ENCODE results near the gene MCF2L. TPM values are rescaled to one million over a fixed set of nuclear protein-coding genes. Genes with fewer than 3 reads are reported as not detected.

The MCF2L gene
- total RNA-seq, 2 experiments from 2014 or later = 13.0 to 13.5 TPM

DNA sequence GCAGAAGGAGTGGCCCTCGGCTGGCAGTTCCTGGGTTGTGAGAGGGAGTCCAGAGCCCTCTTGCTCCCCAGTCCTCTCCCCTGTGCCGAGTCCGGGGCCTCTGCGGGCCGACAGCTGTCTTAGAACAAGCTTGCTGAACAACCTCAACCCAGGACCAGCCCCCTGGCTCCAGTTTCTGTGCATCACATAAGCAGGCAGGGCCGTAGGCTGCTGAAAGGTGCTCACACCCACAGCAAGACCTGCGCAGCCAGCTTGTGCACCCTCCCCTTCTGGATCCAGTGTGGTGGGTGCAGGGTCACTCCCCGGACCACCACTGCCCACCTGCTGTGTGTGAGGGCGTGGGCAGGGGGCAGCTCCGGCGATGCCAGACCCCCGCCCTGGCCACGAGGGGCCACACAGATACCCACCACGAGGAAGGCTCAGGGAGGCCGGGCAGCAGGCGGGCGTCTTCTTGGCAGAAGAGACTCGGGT is 111.4 kb downstream of the MCF2L start:
- H3K27me3 ChIP-seq (ENCODE audit: control insufficient read depth in 1 of 2, insufficient read depth in 2 of 2, low read length in 2 of 2) = no peaks in the 10 kb centered on the region
- no peak for DNase-seq

GRCh38 chr13:113080901-113081521 is 112.0 kb downstream of the MCF2L start:
- POLR2A ChIA-PET = no interaction called here
- DNase-seq (no peak), ATAC-seq (ENCODE audit: poor library complexity) (no peak)
- H3K4me3 ChIP-seq (ENCODE audit: low read length) = no peak overlapping the region
- no peaks in the 10 kb centered on the region for H3K4me1 ChIP-seq (ENCODE audit: insufficient read depth, low read length)
- TF ChIP-seq CTCF (IDR thresholded peaks at IDR 0.05) = no peak
- H3K27me3 ChIP-seq (ENCODE audit: control insufficient read depth in 1 of 2, insufficient read depth in 2 of 2, low read length in 2 of 2) = no peaks in the 10 kb centered on the region
- peaks cover 0 to 5% of the 10 kb centered on the region in 2 experiments for H3K9me3 ChIP-seq (ENCODE audit: control insufficient read depth in 1 of 2, insufficient read depth in 1 of 2, low read length in 2 of 2)
- CTCF ChIA-PET = no interaction called here
- no peaks in the 10 kb centered on the region for H3K36me3 ChIP-seq (ENCODE audit: insufficient read depth, low read length)
- no peak overlapping the region for H3K27ac Mint-ChIP-seq
- H3K4me1 Mint-ChIP-seq (ENCODE audit: low read depth) = no peaks in the 10 kb centered on the region
- no peak overlapping the region for H3K27ac ChIP-seq (ENCODE audit: low read depth in 1 of 2, low read length in 2 of 2)
- intact Hi-C loops (cut with DNase I, micrococcal nuclease) = no loop called here
- no peak overlapping the region for H3K4me3 Mint-ChIP-seq
- no peaks in the 10 kb centered on the region for H3K9me3 Mint-ChIP-seq
- no peaks in the 10 kb centered on the region for H3K27me3 Mint-ChIP-seq
- H3K36me3 Mint-ChIP-seq (ENCODE audit: low read depth) = peaks cover 4% of the 10 kb centered on the region

More for the DNA sequence above, 111.4 kb downstream of the MCF2L start:
- H3K9me3 Mint-ChIP-seq = no peaks in the 10 kb centered on the region
- Histone ChIP-seq H3K36me3 (ENCODE audit: insufficient read depth, low read length) (no peaks in the 10 kb centered on the region), H3K4me1 (ENCODE audit: insufficient read depth, low read length) (no peaks in the 10 kb centered on the region), H3K9me3 (ENCODE audit: control insufficient read depth in 1 of 2, insufficient read depth in 1 of 2, low read length in 2 of 2) (peaks cover 0 to 5% of the 10 kb centered on the region in 2 experiments), H3K27ac (ENCODE audit: low read depth in 1 of 2, low read length in 2 of 2) (no peak overlapping the region), H3K4me3 (ENCODE audit: low read length) (no peak overlapping the region)
- no peak for TF ChIP-seq CTCF (IDR thresholded peaks at IDR 0.05)
- peaks cover 10% of the 10 kb centered on the region for H3K36me3 Mint-ChIP-seq (ENCODE audit: low read depth)
- no peak for ATAC-seq (ENCODE audit: poor library complexity)
- no peaks in the 10 kb centered on the region for H3K4me1 Mint-ChIP-seq (ENCODE audit: low read depth)
- no peaks in the 10 kb centered on the region for H3K27me3 Mint-ChIP-seq
- CTCF ChIA-PET = no interaction called here
- POLR2A ChIA-PET = no interaction called here
- H3K4me3 Mint-ChIP-seq = no peak overlapping the region
- intact Hi-C loops (cut with DNase I, micrococcal nuclease) = no loop called here
- no peak overlapping the region for H3K27ac Mint-ChIP-seq

DNA sequence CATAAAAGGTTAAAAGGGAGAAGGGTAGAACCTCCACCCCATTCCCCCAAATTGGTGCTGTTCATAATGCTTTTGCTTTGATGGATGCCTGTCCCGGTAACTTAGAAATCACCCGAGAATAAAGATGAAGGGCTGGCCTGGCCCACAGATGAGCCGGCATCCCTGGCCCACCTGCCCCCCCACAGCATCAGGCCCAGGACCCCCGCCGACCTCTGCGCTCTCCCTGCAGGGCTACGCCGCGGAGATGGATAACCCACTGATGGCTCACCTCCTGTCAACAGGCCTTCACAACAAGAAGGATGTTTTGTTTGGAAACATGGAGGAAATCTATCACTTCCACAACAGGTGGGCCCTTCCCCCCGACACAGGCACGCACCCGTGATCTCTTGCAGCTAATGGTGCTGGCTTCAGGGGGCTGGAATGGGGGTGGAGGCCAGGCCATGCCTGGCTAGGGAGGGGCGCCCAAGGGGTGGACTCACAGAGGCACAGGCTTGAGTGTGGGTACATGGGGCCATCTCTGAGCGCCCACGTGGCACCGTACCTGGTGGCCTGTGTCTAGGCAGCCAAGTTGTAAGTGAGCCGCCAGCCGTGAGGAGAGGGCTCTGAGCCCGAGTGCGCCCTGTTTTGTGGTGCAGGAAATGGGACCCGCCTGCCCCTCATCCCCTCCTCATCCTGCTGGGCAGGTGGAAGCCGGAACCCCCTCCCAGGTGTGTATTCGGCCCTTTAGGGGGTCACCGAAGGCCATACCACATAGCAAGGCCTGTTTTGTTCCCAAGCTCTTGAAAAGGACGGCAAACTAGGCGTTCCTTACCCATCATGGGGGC is 113.4 kb downstream of the MCF2L start:
- ChIA-PET CTCF (no interaction called here), POLR2A (no interaction called here)
- Histone ChIP-seq H3K4me1 (ENCODE audit: insufficient read depth, low read length) (no peaks in the 10 kb centered on the region), H3K4me3 (ENCODE audit: low read length) (no peak overlapping the region), H3K9me3 (ENCODE audit: control insufficient read depth in 1 of 2, insufficient read depth in 1 of 2, low read length in 2 of 2) (peaks cover 0 to 5% of the 10 kb centered on the region in 2 experiments), H3K27me3 (ENCODE audit: control insufficient read depth in 1 of 2, insufficient read depth in 2 of 2, low read length in 2 of 2) (no peaks in the 10 kb centered on the region), H3K36me3 (ENCODE audit: insufficient read depth, low read length) (no peaks in the 10 kb centered on the region), H3K27ac (ENCODE audit: low read depth in 1 of 2, low read length in 2 of 2) (no peak overlapping the region)
- H3K27ac Mint-ChIP-seq = no peak overlapping the region
- no peak for TF ChIP-seq CTCF (IDR thresholded peaks at IDR 0.05)
- no peaks in the 10 kb centered on the region for H3K27me3 Mint-ChIP-seq
- H3K4me3 Mint-ChIP-seq = no peak overlapping the region
- DNase-seq (no peak), ATAC-seq (ENCODE audit: poor library complexity) (no peak)
- H3K9me3 Mint-ChIP-seq = no peaks in the 10 kb centered on the region
- peaks cover 14% of the 10 kb centered on the region for H3K36me3 Mint-ChIP-seq (ENCODE audit: low read depth)
- intact Hi-C loops (cut with DNase I, micrococcal nuclease) = no loop called here
- no peaks in the 10 kb centered on the region for H3K4me1 Mint-ChIP-seq (ENCODE audit: low read depth)

All from CD4-positive, alpha-beta T cell (primary cell).